Loucy (cell line): ENCODE results near the gene CHMP1A.

Source experiments
- H2AFZ ChIP-seq: fragments of 200-600 bp; sonication (generic); 2 replicates; pipeline ENCODE4 v1.6.0; 2016; ENCODE audit warnings: antibody characterized with exemption, mild to moderate bottlenecking, low read length, moderate library complexity
- H3F3A ChIP-seq: fragments of 200-600 bp; 2 replicates; pipeline ENCODE4 v1.6.0; 2016; ENCODE audit warnings: antibody characterized with exemption, low read depth, mild to moderate bottlenecking
- H3K27me3 ChIP-seq: fragments of 200-600 bp; sonication (generic); 2 replicates; pipeline ENCODE4 v1.6.1; 2014; ENCODE audit warnings: low read length, mild to moderate bottlenecking; ENCODE audit not compliant: insufficient read depth, poor library complexity, severe bottlenecking
- H3K36me3 ChIP-seq: fragments of 200-600 bp; sonication (generic); 2 replicates; pipeline ENCODE4 v1.6.1; 2016; ENCODE audit warnings: low read length; ENCODE audit not compliant: insufficient read depth
- H3K4me1 ChIP-seq: fragments of 200-600 bp; sonication (generic); 2 replicates; pipeline ENCODE4 v1.5.1; 2014; ENCODE audit warnings: low read length, mild to moderate bottlenecking; ENCODE audit not compliant: insufficient read depth, poor library complexity, severe bottlenecking
- H3K4me2 ChIP-seq: fragments of 200-600 bp; sonication (generic); 2 replicates; pipeline ENCODE4 v1.6.0; 2014; ENCODE audit warnings: antibody characterized with exemption, low read length, low read depth, mild to moderate bottlenecking; ENCODE audit not compliant: poor library complexity, severe bottlenecking
- H3K4me3 ChIP-seq: fragments of 200-600 bp; sonication (generic); 2 replicates; pipeline ENCODE4 v1.5.1; 2014; ENCODE audit warnings: low read length, mild to moderate bottlenecking, mixed read lengths; ENCODE audit not compliant: poor library complexity, severe bottlenecking
- H3K79me2 ChIP-seq: fragments of 200-600 bp; sonication (generic); 2 replicates; pipeline ENCODE4 v1.6.1; 2014; ENCODE audit warnings: low read length; ENCODE audit not compliant: insufficient read depth
- H3K9ac ChIP-seq: fragments of 200-600 bp; sonication (generic); 2 replicates; pipeline ENCODE4 v1.6.0; 2014; ENCODE audit warnings: mild to moderate bottlenecking, low read depth, low read length, moderate library complexity; ENCODE audit not compliant: poor library complexity, severe bottlenecking
- H3K9me2 ChIP-seq: fragments of 200-600 bp; sonication (generic); replicated peaks from 2 replicates; pipeline ENCODE4 v1.6.1; 2016; ENCODE audit warnings: low read depth, low read length, mixed read lengths
- H3K9me3 ChIP-seq: fragments of 200-600 bp; sonication (generic); 2 replicates; pipeline ENCODE4 v1.6.1; 2014; ENCODE audit warnings: mild to moderate bottlenecking, antibody characterized with exemption, low read length, low read depth; ENCODE audit not compliant: insufficient read depth
- H4K20me1 ChIP-seq: fragments of 200-600 bp; sonication (generic); 2 replicates; pipeline ENCODE4 v1.6.0; 2014; ENCODE audit warnings: antibody characterized with exemption, low read length, mild to moderate bottlenecking; ENCODE audit not compliant: insufficient read depth, poor library complexity, severe bottlenecking
- CTCF ChIP-seq: fragments of 200-600 bp; sonication (generic); conservative IDR thresholded peaks from 2 replicates; pipeline ENCODE4 v1.5.1; 2014; ENCODE audit warnings: mild to moderate bottlenecking, antibody characterized with exemption, low read length
- EZH2phosphoT487 ChIP-seq: fragments of 200-600 bp; IDR thresholded peaks from 2 replicates; pipeline ENCODE4 v1.6.1; 2018; ENCODE audit warnings: antibody characterized with exemption, mild to moderate bottlenecking, moderate library complexity, borderline replicate concordance

The CHMP1A gene

GRCh38 chr16:89607453-89607852, 50.1 kb downstream of the CHMP1A start:
- TF ChIP-seq EZH2phosphoT487 (no peak), CTCF (no peak)
- H3K9ac ChIP-seq, result no peak overlapping the region
- no peaks in the 10 kb centered on the region for H3K79me2 ChIP-seq
- no peak overlapping the region for H3K4me3 ChIP-seq
- H3K9me3 ChIP-seq, result no peaks in the 10 kb centered on the region
- H3K27me3 ChIP-seq, result no peaks in the 10 kb centered on the region
- H3K9me2 ChIP-seq, result no peaks in the 10 kb centered on the region
- H3K4me2 ChIP-seq, result no peak overlapping the region
- no peaks in the 10 kb centered on the region for H3K36me3 ChIP-seq
- H3F3A ChIP-seq, result no peaks in the 10 kb centered on the region
- H2AFZ ChIP-seq, result no peak overlapping the region
- H4K20me1 ChIP-seq, result no peaks in the 10 kb centered on the region
- H3K4me1 ChIP-seq, result peaks cover 3% of the 10 kb centered on the region

GRCh38 chr16:89606006-89606405, 51.5 kb downstream of the CHMP1A start:
- Histone ChIP-seq H3K4me1 (peaks cover 7% of the 10 kb centered on the region), H3K9me2 (no peaks in the 10 kb centered on the region), H4K20me1 (no peaks in the 10 kb centered on the region), H3K4me2 (no peak overlapping the region), H3K4me3 (no peak overlapping the region), H3K9ac (no peak overlapping the region), H2AFZ (no peak overlapping the region), H3F3A (no peaks in the 10 kb centered on the region), H3K9me3 (no peaks in the 10 kb centered on the region), H3K36me3 (no peaks in the 10 kb centered on the region), H3K27me3 (no peaks in the 10 kb centered on the region), H3K79me2 (no peaks in the 10 kb centered on the region)
- no peak for TF ChIP-seq EZH2phosphoT487
- TF ChIP-seq CTCF, result no peak

- H3K9me2 ChIP-seq, result no peaks in the 10 kb centered on the region
- no peak overlapping the region for H3K4me2 ChIP-seq
- no peaks in the 10 kb centered on the region for H4K20me1 ChIP-seq
- H3K79me2 ChIP-seq, result no peaks in the 10 kb centered on the region
- H3K4me1 ChIP-seq, result peaks cover 7% of the 10 kb centered on the region
- no peaks in the 10 kb centered on the region for H3F3A ChIP-seq
- no peak overlapping the region for H3K4me3 ChIP-seq
- H3K9ac ChIP-seq, result no peak overlapping the region
- no peaks in the 10 kb centered on the region for H3K9me3 ChIP-seq
- H2AFZ ChIP-seq, result no peak overlapping the region
- H3K36me3 ChIP-seq, result no peaks in the 10 kb centered on the region
- H3K27me3 ChIP-seq, result no peaks in the 10 kb centered on the region
- TF ChIP-seq EZH2phosphoT487 (no peak), CTCF (no peak)
Measured at GRCh38 chr16:89605186-89605970, 52.1 kb downstream of the CHMP1A start.
